ENCODE measurements around the gene GNAQ. TPM values are rescaled to one million over a fixed set of nuclear protein-coding genes. Genes with fewer than 3 reads are reported as not detected.

GNAQ gene
- total and polyA plus RNA-seq, 10 donors = 4.4 to 52.3 (median 31.2) TPM

- H3K27ac ChIP-seq = no peak overlapping the region
- H3K4me1 ChIP-seq = peaks cover 0 to under 1% (median 0%) of the 10 kb centered on the region in 6 donors
- TF ChIP-seq POLR2AphosphoS5 (IDR thresholded peaks at IDR 0.05) = no peak
- no peak for TF ChIP-seq POLR2A (IDR thresholded peaks at IDR 0.05)
- TF ChIP-seq, protein P1, sequence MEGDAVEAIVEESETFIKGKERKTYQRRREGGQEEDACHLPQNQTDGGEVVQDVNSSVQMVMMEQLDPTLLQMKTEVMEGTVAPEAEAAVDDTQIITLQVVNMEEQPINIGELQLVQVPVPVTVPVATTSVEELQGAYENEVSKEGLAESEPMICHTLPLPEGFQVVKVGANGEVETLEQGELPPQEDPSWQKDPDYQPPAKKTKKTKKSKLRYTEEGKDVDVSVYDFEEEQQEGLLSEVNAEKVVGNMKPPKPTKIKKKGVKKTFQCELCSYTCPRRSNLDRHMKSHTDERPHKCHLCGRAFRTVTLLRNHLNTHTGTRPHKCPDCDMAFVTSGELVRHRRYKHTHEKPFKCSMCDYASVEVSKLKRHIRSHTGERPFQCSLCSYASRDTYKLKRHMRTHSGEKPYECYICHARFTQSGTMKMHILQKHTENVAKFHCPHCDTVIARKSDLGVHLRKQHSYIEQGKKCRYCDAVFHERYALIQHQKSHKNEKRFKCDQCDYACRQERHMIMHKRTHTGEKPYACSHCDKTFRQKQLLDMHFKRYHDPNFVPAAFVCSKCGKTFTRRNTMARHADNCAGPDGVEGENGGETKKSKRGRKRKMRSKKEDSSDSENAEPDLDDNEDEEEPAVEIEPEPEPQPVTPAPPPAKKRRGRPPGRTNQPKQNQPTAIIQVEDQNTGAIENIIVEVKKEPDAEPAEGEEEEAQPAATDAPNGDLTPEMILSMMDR (IDR thresholded peaks at IDR 0.05 in 8 of 11, conservative IDR thresholded peaks at IDR 0.05 in 3 of 11) = no peak
- intact Hi-C loops (cut with DNase I; ENCODE audit: low total_unique reads) = no loop called here
- no peaks in the 10 kb centered on the region for H3K36me3 ChIP-seq
- H3K4me3 ChIP-seq = no peak overlapping the region
- 78 to 98% (median 89%) methylated on average over 1 of the region's 1 CpG for WGBS, 5 donors
- DNase-seq = no peak
- no peaks in the 10 kb centered on the region for H3K9me3 ChIP-seq
- H3K27me3 ChIP-seq (replicated peaks in 1 of 7) = peaks cover 0 to 12% (median 0%) of the 10 kb centered on the region in 7 donors
These were observed 9.1 kb upstream of the GNAQ start for GRCh38 chr9:78040726-78041125.

- Histone ChIP-seq H3K36me3 (no peaks in the 10 kb centered on the region), H3K4me3 (no peak overlapping the region), H3K9me3 (no peaks in the 10 kb centered on the region), H3K27ac (no peak overlapping the region), H3K27me3 (replicated peaks in 1 of 7) (peaks cover 0 to 30% (median 3%) of the 10 kb centered on the region in 7 donors), H3K4me1 (peaks cover 0 to 20% (median 8%) of the 10 kb centered on the region in 6 donors)
- DNase-seq = no peak
- TF ChIP-seq, protein P1 (IDR thresholded peaks at IDR 0.05 in 8 of 11, conservative IDR thresholded peaks at IDR 0.05 in 3 of 11) = no peak
- TF ChIP-seq POLR2A (IDR thresholded peaks at IDR 0.05) = no peak
- WGBS, 5 donors = 57 to 76% (median 71%) methylated on average over 4 of the region's 4 CpGs
- intact Hi-C loops (cut with DNase I; ENCODE audit: low total_unique reads) = no loop called here
These were observed 7.1 kb upstream of the GNAQ start for GRCh38 chr9:78038620-78039300.

GRCh38 chr9:78035383-78035993 lies 3.9 kb upstream of the GNAQ start:
- Histone ChIP-seq H3K36me3 (no peaks in the 10 kb centered on the region), H3K9me3 (no peaks in the 10 kb centered on the region), H3K27me3 (replicated peaks in 1 of 7) (peaks cover 0 to 56% (median 26%) of the 10 kb centered on the region in 7 donors), H3K27ac (peak overlapping the region in 1 of 8 donors; percentile 30), H3K4me3 (no peak overlapping the region), H3K4me1 (peaks cover 0 to 40% (median 22%) of the 10 kb centered on the region in 6 donors)
- intact Hi-C loops (cut with DNase I; ENCODE audit: low total_unique reads) = no loop called here
- DNase-seq = no peak
- 23 to 24% (median 23%) methylated on average over 10 of the region's 10 CpGs for WGBS, 5 donors
- TF ChIP-seq POLR2A (IDR thresholded peaks at IDR 0.05) (no peak), POLR2AphosphoS5 (IDR thresholded peaks at IDR 0.05) (no peak)
- TF ChIP-seq, protein P1 (IDR thresholded peaks at IDR 0.05 in 8 of 11, conservative IDR thresholded peaks at IDR 0.05 in 3 of 11) = peak; percentile 47 to 84 (median 68)

DNA sequence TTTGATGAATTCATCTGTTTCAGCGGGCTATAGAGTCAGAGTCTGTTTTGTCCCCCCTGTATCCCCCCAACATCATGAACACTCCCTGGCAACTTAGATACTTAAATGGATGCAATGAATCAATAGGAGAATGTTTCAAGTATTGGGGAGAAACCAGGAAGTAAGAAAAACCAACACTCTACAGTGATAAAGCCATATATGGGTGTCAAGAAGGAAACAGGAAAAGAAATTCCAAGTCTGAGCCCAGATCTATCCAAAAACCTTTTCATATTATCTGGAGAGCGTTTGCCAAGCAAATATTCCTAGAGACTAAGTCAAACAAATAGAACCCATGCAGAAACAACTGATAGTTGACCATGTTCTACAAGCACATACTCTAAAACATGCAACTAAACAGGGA lies 2.3 kb upstream of the GNAQ start:
- intact Hi-C loops (cut with DNase I; ENCODE audit: low total_unique reads) = no loop called here
- Histone ChIP-seq H3K36me3 (no peaks in the 10 kb centered on the region), H3K9me3 (no peaks in the 10 kb centered on the region), H3K4me3 (no peak overlapping the region), H3K27ac (no peak overlapping the region), H3K27me3 (replicated peaks in 1 of 7) (peaks cover 0 to 61% (median 30%) of the 10 kb centered on the region in 7 donors), H3K4me1 (peaks cover 0 to 53% (median 27%) of the 10 kb centered on the region in 6 donors)
- 67 to 90% (median 75%) methylated on average over 2 of the region's 2 CpGs for WGBS, 5 donors
- DNase-seq = no peak
- TF ChIP-seq, protein P1 (IDR thresholded peaks at IDR 0.05 in 8 of 11, conservative IDR thresholded peaks at IDR 0.05 in 3 of 11) = no peak
- TF ChIP-seq POLR2A (IDR thresholded peaks at IDR 0.05) (no peak), POLR2AphosphoS5 (IDR thresholded peaks at IDR 0.05) (no peak)
